Retinal pigment epithelial cell (primary cell): ENCODE data around the gene CRB3.
A peak's percentile ranks its signal among the peaks of the same experiment; 100 is the strongest.

Experiments used
- DNase-seq: peaks from one replicate; pipeline ENCODE4 v3.0.0-alpha.2; 2010; ENCODE audit warnings: low read depth
- H3K4me3 ChIP-seq: 2 replicates; pipeline ENCODE4 v1.5.1; 2011; ENCODE audit warnings: mild to moderate bottlenecking, low read length, control low read depth, moderate library complexity
- TF ChIP-seq, protein P1 (sequence below): conservative IDR thresholded peaks from 2 replicates; pipeline ENCODE4 v1.5.1; 2011; ENCODE audit warnings: low read depth, low read length, control low read depth, inconsistent platforms

CRB3 gene

DNA sequence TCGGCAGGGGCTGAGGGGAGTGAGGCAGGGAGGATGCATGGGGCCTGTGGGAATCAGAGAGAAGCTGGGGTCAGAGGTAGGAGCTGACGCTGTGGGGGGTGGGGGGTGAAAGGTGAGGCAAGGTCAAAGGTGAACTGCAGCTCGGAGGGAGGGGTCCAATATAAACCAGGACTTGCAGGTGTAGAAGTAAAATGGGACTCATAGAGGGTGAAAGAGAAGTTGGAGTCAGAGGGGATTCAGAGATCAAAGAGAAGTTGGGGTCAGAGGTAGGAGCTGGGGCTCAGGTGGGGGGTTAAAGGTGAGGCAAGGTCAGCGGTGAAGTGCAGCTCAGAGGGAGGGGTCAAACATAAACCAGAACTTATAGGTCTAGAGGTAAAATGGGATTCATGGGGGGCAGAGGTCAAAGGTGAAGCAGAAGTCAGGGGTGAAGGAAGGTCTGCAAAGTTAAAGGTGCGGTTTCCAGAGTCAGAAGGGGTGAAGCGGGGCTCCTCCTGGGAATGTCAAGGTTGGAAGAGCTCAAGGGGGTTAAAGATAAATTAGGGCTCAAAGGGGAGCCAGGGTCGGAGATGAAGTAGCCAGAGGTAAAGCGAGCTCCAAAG lies 30.5 kb downstream of the CRB3 start:
- DNase-seq = no peak
- TF ChIP-seq, protein P1, sequence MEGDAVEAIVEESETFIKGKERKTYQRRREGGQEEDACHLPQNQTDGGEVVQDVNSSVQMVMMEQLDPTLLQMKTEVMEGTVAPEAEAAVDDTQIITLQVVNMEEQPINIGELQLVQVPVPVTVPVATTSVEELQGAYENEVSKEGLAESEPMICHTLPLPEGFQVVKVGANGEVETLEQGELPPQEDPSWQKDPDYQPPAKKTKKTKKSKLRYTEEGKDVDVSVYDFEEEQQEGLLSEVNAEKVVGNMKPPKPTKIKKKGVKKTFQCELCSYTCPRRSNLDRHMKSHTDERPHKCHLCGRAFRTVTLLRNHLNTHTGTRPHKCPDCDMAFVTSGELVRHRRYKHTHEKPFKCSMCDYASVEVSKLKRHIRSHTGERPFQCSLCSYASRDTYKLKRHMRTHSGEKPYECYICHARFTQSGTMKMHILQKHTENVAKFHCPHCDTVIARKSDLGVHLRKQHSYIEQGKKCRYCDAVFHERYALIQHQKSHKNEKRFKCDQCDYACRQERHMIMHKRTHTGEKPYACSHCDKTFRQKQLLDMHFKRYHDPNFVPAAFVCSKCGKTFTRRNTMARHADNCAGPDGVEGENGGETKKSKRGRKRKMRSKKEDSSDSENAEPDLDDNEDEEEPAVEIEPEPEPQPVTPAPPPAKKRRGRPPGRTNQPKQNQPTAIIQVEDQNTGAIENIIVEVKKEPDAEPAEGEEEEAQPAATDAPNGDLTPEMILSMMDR = no peak
- H3K4me3 ChIP-seq = no peak overlapping the region

DNA sequence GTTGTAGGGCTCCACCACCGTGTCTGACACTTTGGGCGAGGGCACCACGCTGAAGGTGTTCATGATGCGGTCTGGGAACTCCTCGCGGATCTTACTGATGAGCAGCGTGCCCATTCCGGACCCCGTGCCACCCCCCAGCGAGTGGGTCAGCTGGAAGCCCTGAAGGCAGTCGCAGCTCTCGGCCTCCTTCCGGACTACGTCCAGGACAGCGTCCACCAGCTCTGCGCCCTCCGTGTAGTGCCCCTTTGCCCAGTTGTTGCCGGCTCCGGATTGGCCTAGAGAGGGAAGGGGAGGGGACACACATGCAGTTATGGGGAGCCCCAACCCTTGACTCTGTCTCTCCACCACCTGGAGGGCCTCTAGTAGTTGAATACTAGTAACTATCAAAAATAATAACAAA lies 31.9 kb downstream of the CRB3 start:
- no peak for DNase-seq
- H3K4me3 ChIP-seq = no peak overlapping the region
- TF ChIP-seq, protein P1 = no peak

DNA sequence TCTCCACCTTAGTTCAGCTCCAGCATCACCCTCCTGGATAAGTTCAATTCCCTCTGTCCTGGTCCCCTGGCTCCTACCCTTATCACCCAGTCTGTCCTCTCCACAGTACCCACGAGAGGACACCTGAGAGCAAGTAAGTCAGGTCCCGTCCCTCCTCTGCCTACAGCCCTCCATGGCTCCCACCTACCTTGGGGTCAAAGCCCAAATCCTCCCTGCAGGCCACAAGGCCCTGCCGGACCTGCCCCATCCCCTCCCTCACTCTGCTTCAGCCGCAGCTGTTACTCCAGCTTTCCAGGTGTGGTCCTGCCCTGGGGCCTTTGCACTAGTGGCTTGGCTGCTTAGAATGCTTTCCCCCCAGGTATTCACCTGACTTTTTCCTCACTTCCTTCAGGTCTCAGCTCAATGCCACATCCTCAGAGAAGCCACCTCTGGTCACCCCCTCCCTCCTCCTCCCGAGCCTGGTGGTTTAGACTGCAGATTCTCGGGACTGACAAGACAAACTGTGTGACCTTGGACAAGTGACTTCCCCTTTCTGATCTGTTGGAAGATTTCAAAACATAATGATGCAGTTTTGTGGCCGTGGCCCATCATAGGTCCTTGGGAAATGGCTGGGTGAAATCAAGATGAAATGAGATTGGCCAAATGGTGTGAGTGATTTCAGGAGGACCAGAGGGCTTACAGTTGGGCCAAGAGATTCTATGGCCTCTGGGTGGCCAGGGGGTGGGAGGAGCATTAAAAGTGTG lies 34.4 kb downstream of the CRB3 start:
- no peak for DNase-seq
- TF ChIP-seq, protein P1 = no peak
- H3K4me3 ChIP-seq = no peak overlapping the region

DNA sequence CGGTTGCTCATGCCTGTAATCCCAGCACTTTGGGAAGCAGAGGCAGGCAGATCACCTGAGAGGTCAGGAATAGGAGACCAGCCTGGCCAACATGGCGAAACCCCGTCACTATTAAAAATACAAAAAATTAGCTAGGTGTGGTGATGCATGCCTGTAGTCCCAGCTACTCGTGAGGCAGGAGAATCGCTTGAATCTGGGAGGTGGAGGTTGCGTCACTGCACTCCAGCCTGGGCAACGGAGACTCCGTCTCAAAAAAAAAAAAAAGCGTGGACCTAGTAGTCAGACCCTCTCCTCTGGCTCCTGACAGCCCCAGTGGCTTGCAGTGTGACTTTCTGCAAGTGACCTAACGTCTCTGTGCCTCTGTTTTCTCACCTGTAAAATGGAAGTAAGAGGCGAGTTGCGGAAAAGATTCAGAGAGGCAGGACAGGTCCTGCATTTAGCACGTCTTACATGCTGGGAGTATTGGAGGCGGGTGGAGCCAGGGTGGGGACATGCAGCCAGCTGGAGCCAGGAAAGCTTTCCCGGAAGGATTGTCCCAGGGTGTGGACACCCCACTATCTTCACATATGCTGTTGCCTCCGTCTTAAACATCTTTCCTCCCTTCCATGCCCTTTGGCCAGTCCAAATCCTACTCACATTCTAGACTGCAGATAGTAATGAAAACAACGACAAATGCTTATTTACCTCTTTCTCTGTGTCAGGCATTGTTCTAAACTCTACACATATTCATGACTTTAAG lies 35.1 kb downstream of the CRB3 start:
- TF ChIP-seq, protein P1 = no peak
- no peak for DNase-seq
- no peak overlapping the region for H3K4me3 ChIP-seq

DNA sequence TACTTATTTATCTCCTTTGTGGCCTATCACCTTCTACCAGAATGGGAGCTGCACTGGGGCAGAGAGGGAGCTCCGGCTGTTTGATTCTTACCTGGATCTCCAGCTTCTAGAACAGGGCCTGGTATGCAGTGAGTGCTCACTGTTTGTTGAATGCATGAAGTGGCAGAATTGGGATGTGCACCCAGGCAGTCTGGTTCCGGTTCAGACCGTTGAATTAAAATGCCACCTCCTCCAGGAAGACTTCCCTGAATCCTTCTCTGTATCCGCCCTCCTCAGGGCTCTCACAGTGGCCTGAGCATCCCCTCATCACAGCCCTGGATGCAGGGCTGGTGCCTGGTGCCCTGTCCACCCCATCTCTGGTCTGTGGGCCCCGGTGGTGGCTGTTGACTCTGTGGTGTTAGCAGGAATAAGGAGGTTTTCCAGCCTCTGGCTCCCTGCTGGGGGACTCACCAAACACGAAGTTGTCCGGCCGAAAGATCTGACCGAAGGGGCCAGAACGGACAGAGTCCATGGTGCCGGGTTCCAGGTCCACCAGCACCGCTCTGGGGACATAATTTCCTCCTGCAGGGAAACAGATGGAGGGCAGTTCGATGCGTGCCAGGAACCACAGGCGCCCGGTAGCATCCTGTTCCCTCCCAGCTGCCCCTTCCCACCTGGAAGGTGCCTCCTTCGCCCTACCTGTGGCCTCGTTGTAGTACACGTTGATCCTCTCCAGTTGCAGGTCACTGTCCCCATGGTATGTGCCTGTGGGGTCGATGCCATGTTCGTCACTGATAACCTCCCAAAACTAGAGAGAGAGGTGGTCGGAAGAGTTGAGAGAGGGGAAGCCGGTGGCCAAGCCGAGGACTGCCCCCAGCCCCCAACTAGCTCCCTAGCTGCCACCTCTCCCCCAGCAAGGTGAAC lies 37.0 kb downstream of the CRB3 start:
- no peak for DNase-seq

More for the DNA sequence above, 37.0 kb downstream of the CRB3 start:
- TF ChIP-seq, protein P1 = no peak
- peak overlapping the region; percentile 69 for H3K4me3 ChIP-seq
